Fibroblast of lung (primary cell): ENCODE data around the gene COL4A2. TPM values are rescaled to one million over a fixed set of nuclear protein-coding genes. Genes with fewer than 3 reads are reported as not detected.

Experiments used
- DNase-seq, 2 donors: peaks; one replicate each; pipeline versions ENCODE4 v3.0.0 to v3.0.0-alpha.2; 2010; ENCODE audit warnings: low read depth in 2 of 2
- H2AFZ ChIP-seq: 2 replicates; pipeline ENCODE4 v1.5.1; 2012; ENCODE audit warnings: low read length, control low read depth, inconsistent platforms
- H3K27ac ChIP-seq: 2 replicates; pipeline ENCODE4 v1.5.1; 2011; ENCODE audit warnings: low read length, control low read depth; ENCODE audit not compliant: insufficient read depth
- H3K27me3 ChIP-seq: 2 replicates; pipeline ENCODE4 v1.5.1; 2011; ENCODE audit warnings: mild to moderate bottlenecking, low read length; ENCODE audit not compliant: control insufficient read depth, insufficient read depth
- H3K36me3 ChIP-seq: 2 replicates; pipeline ENCODE4 v1.5.1; 2011; ENCODE audit warnings: low read length; ENCODE audit not compliant: control insufficient read depth, insufficient read depth
- H3K4me1 ChIP-seq: 2 replicates; pipeline ENCODE4 v1.5.1; 2011; ENCODE audit warnings: low read length; ENCODE audit not compliant: control insufficient read depth, insufficient read depth; ENCODE audit errors: extremely low read depth
- H3K4me2 ChIP-seq: 2 replicates; pipeline ENCODE4 v1.5.1; 2011; ENCODE audit warnings: low read length, control low read depth; ENCODE audit not compliant: insufficient read depth; ENCODE audit errors: extremely low read depth
- H3K4me3 ChIP-seq, 4 experiments: fragments of 200-600 bp in 1 of 4; sonication (generic) in 1 of 4; replicated peaks in 1 of 4; 2 replicates each; pipeline ENCODE4 v1.5.1; 2011 to 2016; ENCODE audit warnings: low read length in 4 of 4, low read depth in 3 of 4, mild to moderate bottlenecking in 3 of 4, control low read depth in 2 of 4, inconsistent platforms in 1 of 4, mixed read lengths in 1 of 4; ENCODE audit not compliant: insufficient read depth in 1 of 4; ENCODE audit errors: control extremely low read depth in 1 of 4
- H3K79me2 ChIP-seq: 2 replicates; pipeline ENCODE4 v1.5.1; 2012; ENCODE audit warnings: mild to moderate bottlenecking, low read length, inconsistent platforms; ENCODE audit not compliant: control insufficient read depth, insufficient read depth
- H3K9ac ChIP-seq: 2 replicates; pipeline ENCODE4 v1.5.1; 2011; ENCODE audit warnings: mild to moderate bottlenecking, low read length, control low read depth; ENCODE audit not compliant: insufficient read depth
- H3K9me3 ChIP-seq: 2 replicates; pipeline ENCODE4 v1.5.1; 2012; ENCODE audit warnings: low read depth, low read length; ENCODE audit not compliant: control insufficient read depth, insufficient read depth
- H4K20me1 ChIP-seq: 2 replicates; pipeline ENCODE4 v1.5.1; 2011; ENCODE audit warnings: low read length; ENCODE audit not compliant: control insufficient read depth, insufficient read depth; ENCODE audit errors: extremely low read depth
- CTCF ChIP-seq, 2 donors: IDR thresholded peaks in 1 of 2; conservative IDR thresholded peaks in 1 of 2; 1 replicate in 1 of 2; 2 replicates in 1 of 2; pipeline ENCODE4 v1.5.1; 2011 to 2012; ENCODE audit warnings: low read length in 2 of 2, control low read depth in 1 of 2, inconsistent platforms in 1 of 2, low read depth in 1 of 2, mild to moderate bottlenecking in 1 of 2
- EZH2 ChIP-seq: IDR thresholded peaks from 2 replicates; pipeline ENCODE4 v1.5.1; 2012; ENCODE audit warnings: low read length, control low read depth, mild to moderate bottlenecking; ENCODE audit errors: missing control alignments
- polyA plus RNA-seq, 2 donors: library from polyadenylated mRNA; depleted of rRNA in 1 of 2; stranded (reverse) in 1 of 2; unstranded in 1 of 2; fragments of >200 nt; gene quantifications; 2 replicates each; pipeline ENCODE4 v1.2.1, GENCODE V29; 2011 to 2012; ENCODE audit warnings: missing spikeins in 1 of 2
- total RNA-seq: library from RNA; depleted of rRNA; stranded (reverse); fragments of >200 nt; gene quantifications from 2 replicates; pipeline ENCODE4 v1.2.1, GENCODE V29; 2014

Gene COL4A2
- total and polyA plus RNA-seq, 2 donors (not counting 1 experiment from before 2014, with no cell fraction given): 93.1 to 463 TPM

DNA sequence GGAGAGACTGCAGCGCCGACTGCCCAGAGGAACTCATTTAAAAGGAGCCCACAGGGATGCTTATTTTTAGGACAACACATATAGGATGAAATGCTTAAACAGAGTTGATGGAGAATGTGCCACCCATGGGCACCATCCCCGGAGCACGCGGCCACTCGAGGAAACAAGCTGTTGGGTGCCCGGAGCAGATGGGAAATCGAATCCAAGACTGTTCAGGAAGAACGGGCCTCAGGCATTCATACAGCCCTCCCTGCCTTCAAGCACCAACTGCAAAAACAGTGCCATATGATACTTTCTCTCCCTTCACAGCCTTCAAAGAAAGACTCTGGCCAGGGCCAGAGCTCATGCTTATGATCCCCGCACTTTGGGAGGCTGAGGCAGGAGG lies 214.2 kb downstream of the COL4A2 start:
- H3K79me2 ChIP-seq: no peaks in the 10 kb centered on the region
- no peak overlapping the region for H3K4me2 ChIP-seq
- no peak overlapping the region for H2AFZ ChIP-seq
- TF ChIP-seq EZH2 (no peak), CTCF (conservative IDR thresholded peaks at IDR 0.05 in 1 of 2, IDR thresholded peaks at IDR 0.05 in 1 of 2; ENCODE audit: low read depth in 1 of 2, low read length in 2 of 2) (no peak)
- no peaks in the 10 kb centered on the region for H3K4me1 ChIP-seq
- H3K27ac ChIP-seq: no peak overlapping the region
- H3K27me3 ChIP-seq: no peaks in the 10 kb centered on the region
- no peaks in the 10 kb centered on the region for H3K9me3 ChIP-seq
- H4K20me1 ChIP-seq: no peaks in the 10 kb centered on the region
- H3K36me3 ChIP-seq: no peaks in the 10 kb centered on the region
- DNase-seq: no peak
- H3K4me3 ChIP-seq: no peak overlapping the region
- no peak overlapping the region for H3K9ac ChIP-seq

DNA sequence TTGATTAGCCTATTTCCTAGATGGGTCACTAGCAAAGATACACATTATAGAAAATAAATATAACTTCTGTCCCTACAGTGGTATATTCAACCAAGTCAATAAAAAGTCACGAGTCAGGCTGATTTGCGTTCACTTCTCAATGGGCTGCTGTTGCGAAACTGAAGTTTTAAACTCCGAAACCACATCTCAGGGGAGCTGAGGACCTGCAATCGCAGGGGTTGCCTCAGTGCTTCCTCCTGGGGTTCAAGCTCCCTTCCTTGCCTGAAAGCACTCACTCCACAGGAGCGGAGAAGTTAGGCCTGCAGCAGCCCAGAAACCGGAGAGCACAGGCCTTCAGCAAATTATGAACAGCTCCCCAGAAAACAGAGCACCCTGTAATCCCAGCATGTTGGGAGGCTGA lies 214.9 kb downstream of the COL4A2 start:
- TF ChIP-seq CTCF (conservative IDR thresholded peaks at IDR 0.05 in 1 of 2, IDR thresholded peaks at IDR 0.05 in 1 of 2; ENCODE audit: low read depth in 1 of 2, low read length in 2 of 2) (no peak), EZH2 (no peak)
- no peaks in the 10 kb centered on the region for H3K27me3 ChIP-seq
- H3K4me3 ChIP-seq: no peak overlapping the region
- H4K20me1 ChIP-seq: no peaks in the 10 kb centered on the region
- no peak overlapping the region for H3K9ac ChIP-seq
- H3K27ac ChIP-seq: no peak overlapping the region
- H3K79me2 ChIP-seq: no peaks in the 10 kb centered on the region
- H2AFZ ChIP-seq: no peak overlapping the region
- H3K9me3 ChIP-seq: no peaks in the 10 kb centered on the region
- H3K4me2 ChIP-seq: no peak overlapping the region
- H3K36me3 ChIP-seq: no peaks in the 10 kb centered on the region
- no peaks in the 10 kb centered on the region for H3K4me1 ChIP-seq
- no peak for DNase-seq

DNA sequence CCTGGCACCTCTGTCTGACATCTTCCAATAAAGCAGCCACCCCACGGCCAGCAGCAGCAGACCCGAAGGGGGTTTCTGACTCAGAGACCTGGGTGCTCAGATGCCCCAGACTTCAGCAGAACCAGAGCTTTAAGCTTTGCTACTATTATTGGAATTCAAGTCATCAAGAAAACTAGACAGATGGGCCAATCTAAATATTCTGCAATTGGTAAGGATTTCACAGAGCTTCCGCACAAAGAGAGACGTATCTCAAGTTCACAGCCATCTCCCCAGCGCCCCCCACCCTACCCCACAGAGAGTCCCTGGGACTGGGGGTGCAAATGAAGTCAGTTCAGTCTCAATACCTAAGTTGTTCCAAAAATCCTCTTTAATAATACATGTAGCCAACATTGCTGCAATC lies 215.6 kb downstream of the COL4A2 start:
- TF ChIP-seq EZH2 (no peak), CTCF (conservative IDR thresholded peaks at IDR 0.05 in 1 of 2, IDR thresholded peaks at IDR 0.05 in 1 of 2; ENCODE audit: low read depth in 1 of 2, low read length in 2 of 2) (no peak)
- Histone ChIP-seq H3K27me3 (no peaks in the 10 kb centered on the region), H4K20me1 (no peaks in the 10 kb centered on the region), H3K36me3 (no peaks in the 10 kb centered on the region), H2AFZ (no peak overlapping the region), H3K9ac (no peak overlapping the region), H3K4me3 (no peak overlapping the region), H3K4me2 (no peak overlapping the region), H3K9me3 (no peaks in the 10 kb centered on the region), H3K4me1 (no peaks in the 10 kb centered on the region), H3K79me2 (no peaks in the 10 kb centered on the region), H3K27ac (no peak overlapping the region)
- DNase-seq: no peak
